Keratinocyte (primary cell): Measurements from ENCODE around the gene ZP2. TPM values are rescaled to one million over a fixed set of nuclear protein-coding genes. Genes with fewer than 3 reads are reported as not detected.

Experiments used
- DNase-seq: peaks from one replicate; pipeline ENCODE4 v3.0.0-alpha.2; 2011; ENCODE audit warnings: low read depth, missing footprints, low spot score
- FAIRE-seq: peaks from 2 replicates; lab custom pipeline; 2011; peaks lifted over from hg19 to GRCh38; lab: Jason Lieb, UNC
- H2AFZ ChIP-seq: 2 replicates; pipeline ENCODE4 v1.6.0; 2012; ENCODE audit warnings: low read length, control low read depth, inconsistent platforms; ENCODE audit not compliant: control insufficient read depth
- H3K27ac ChIP-seq: 2 replicates; pipeline ENCODE4 v1.5.1; 2011; ENCODE audit warnings: low read length; ENCODE audit not compliant: control insufficient read depth, insufficient read depth
- H3K27me3 ChIP-seq: 3 replicates; pipeline ENCODE4 v1.6.0; 2011; ENCODE audit warnings: low read length; ENCODE audit not compliant: control insufficient read depth, insufficient read depth; ENCODE audit errors: extremely low read depth
- H3K36me3 ChIP-seq, 2 experiments: 2 replicates in 1 of 2; 3 replicates in 1 of 2; pipeline ENCODE4 v1.5.1; 2011; ENCODE audit warnings: low read length in 2 of 2, mild to moderate bottlenecking in 1 of 2; ENCODE audit not compliant: control insufficient read depth in 2 of 2, insufficient read depth in 2 of 2; ENCODE audit errors: extremely low read depth in 1 of 2
- H3K4me1 ChIP-seq: 3 replicates; pipeline ENCODE4 v1.5.1; 2011; ENCODE audit warnings: low read length; ENCODE audit not compliant: control insufficient read depth, insufficient read depth; ENCODE audit errors: extremely low read depth
- H3K4me2 ChIP-seq: 3 replicates; pipeline ENCODE4 v1.6.0; 2011; ENCODE audit warnings: low read depth, low read length; ENCODE audit not compliant: control insufficient read depth, insufficient read depth; ENCODE audit errors: extremely low read depth
- H3K4me3 ChIP-seq, 3 experiments: fragments of 200-600 bp in 1 of 3; sonication (generic) in 1 of 3; 2 replicates in 2 of 3; 3 replicates in 1 of 3; pipeline ENCODE4 v1.5.1; 2011 to 2016; ENCODE audit warnings: low read length in 3 of 3, mild to moderate bottlenecking in 3 of 3, control low read depth in 2 of 3, inconsistent platforms in 1 of 3, low read depth in 1 of 3, mixed read lengths in 1 of 3, mixed run types in 1 of 3, moderate library complexity in 1 of 3; ENCODE audit not compliant: control insufficient read depth in 2 of 3, insufficient read depth in 2 of 3; ENCODE audit errors: extremely low read depth in 1 of 3
- H3K79me2 ChIP-seq: 2 replicates; pipeline ENCODE4 v1.6.0; 2012; ENCODE audit warnings: low read length; ENCODE audit not compliant: control insufficient read depth, insufficient read depth
- H3K9ac ChIP-seq: 3 replicates; pipeline ENCODE4 v1.6.0; 2011; ENCODE audit warnings: low read length; ENCODE audit not compliant: control insufficient read depth, insufficient read depth; ENCODE audit errors: extremely low read depth
- H3K9me1 ChIP-seq: 3 replicates; pipeline ENCODE4 v1.6.0; 2011; ENCODE audit warnings: low read length; ENCODE audit not compliant: control insufficient read depth, insufficient read depth; ENCODE audit errors: extremely low read depth
- H3K9me3 ChIP-seq: 2 replicates; pipeline ENCODE4 v1.5.1; 2012; ENCODE audit warnings: low read depth, low read length; ENCODE audit not compliant: control insufficient read depth
- H4K20me1 ChIP-seq: 3 replicates; pipeline ENCODE4 v1.6.0; 2011; ENCODE audit warnings: low read length; ENCODE audit not compliant: control insufficient read depth, insufficient read depth; ENCODE audit errors: extremely low read depth
- EZH2 ChIP-seq: IDR thresholded peaks from one replicate; pipeline ENCODE4 v1.6.1; 2012; ENCODE audit warnings: inconsistent platforms, mild to moderate bottlenecking, low read length, moderate library complexity
- dilution Hi-C: fragments of 300-500 bp; cut with MboI; formaldehyde crosslinking; loops from one replicate; pipeline ENCODE4 v1.7.0; 2020; ENCODE audit warnings: low sequenced_read_pairs; ENCODE audit not compliant: extremely low pct_ligation_motif_present
- polyA plus RNA-seq, 5 experiments: library from polyadenylated mRNA; depleted of rRNA in 3 of 5; stranded (reverse) in 3 of 5; stranded (forward) in 1 of 5; unstranded in 1 of 5; fragments of >200 nt; gene quantifications; 1 replicate in 1 of 5; 2 replicates in 3 of 5; 3 replicates in 1 of 5; pipeline versions ENCODE4 v1.2.1 to v1.2.3, GENCODE V29; 2011 to 2012; ENCODE audit warnings: missing spikeins in 2 of 5, low read depth in 1 of 5, low replicate concordance in 1 of 5
- TF ChIP-seq, protein P1 (sequence below), 3 experiments: IDR thresholded peaks in 1 of 3; conservative IDR thresholded peaks in 1 of 3; optimal IDR thresholded peaks in 1 of 3; 2 replicates in 2 of 3; 3 replicates in 1 of 3; pipeline versions ENCODE3 to v1.5.1; 2011; ENCODE audit warnings: low read length in 3 of 3, mild to moderate bottlenecking in 3 of 3, moderate library complexity in 2 of 3, control low read depth in 1 of 3, inconsistent platforms in 1 of 3; ENCODE audit not compliant: insufficient read depth in 2 of 3; ENCODE audit errors: extremely low read depth in 1 of 3

The ZP2 gene
- polyA plus RNA-seq, 1 donor (not counting 4 experiments of a cell fraction or from before 2014, with no cell fraction given): not detected

DNA sequence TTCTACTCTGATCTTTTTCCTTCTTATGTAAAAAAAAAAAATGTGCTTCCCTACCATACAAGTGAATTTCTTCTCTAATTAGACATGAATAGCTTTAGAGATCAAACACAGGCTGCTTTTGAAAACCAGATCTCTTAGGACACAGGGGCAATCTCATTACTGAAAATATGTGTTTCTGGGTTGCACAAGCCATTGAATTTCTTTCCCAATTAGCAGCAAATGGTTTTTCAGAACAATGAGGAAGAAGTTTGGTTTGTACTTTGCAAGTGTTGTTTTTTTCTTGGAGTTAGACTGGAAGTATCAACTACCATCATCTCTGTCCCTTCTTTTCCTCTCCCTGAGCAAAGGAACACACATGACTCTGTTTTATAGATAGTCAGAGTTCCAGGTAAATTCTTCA is 16.5 kb upstream of the ZP2 start:
- no peak for TF ChIP-seq EZH2
- TF ChIP-seq, protein P1, sequence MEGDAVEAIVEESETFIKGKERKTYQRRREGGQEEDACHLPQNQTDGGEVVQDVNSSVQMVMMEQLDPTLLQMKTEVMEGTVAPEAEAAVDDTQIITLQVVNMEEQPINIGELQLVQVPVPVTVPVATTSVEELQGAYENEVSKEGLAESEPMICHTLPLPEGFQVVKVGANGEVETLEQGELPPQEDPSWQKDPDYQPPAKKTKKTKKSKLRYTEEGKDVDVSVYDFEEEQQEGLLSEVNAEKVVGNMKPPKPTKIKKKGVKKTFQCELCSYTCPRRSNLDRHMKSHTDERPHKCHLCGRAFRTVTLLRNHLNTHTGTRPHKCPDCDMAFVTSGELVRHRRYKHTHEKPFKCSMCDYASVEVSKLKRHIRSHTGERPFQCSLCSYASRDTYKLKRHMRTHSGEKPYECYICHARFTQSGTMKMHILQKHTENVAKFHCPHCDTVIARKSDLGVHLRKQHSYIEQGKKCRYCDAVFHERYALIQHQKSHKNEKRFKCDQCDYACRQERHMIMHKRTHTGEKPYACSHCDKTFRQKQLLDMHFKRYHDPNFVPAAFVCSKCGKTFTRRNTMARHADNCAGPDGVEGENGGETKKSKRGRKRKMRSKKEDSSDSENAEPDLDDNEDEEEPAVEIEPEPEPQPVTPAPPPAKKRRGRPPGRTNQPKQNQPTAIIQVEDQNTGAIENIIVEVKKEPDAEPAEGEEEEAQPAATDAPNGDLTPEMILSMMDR (optimal IDR thresholded peaks at IDR 0.05 in 1 of 3, IDR thresholded peaks at IDR 0.05 in 1 of 3, conservative IDR thresholded peaks at IDR 0.05 in 1 of 3; ENCODE audit: extremely low read depth in 1 of 3, insufficient read depth in 2 of 3, low read length in 3 of 3): no peak
- H3K36me3 ChIP-seq: no peaks in the 10 kb centered on the region
- dilution Hi-C loops: no loop called here
- FAIRE-seq (no peak), DNase-seq (no peak)
- no peaks in the 10 kb centered on the region for H3K79me2 ChIP-seq
- H3K27me3 ChIP-seq: peaks cover 7% of the 10 kb centered on the region
- H3K9ac ChIP-seq: no peak overlapping the region
- no peaks in the 10 kb centered on the region for H3K9me1 ChIP-seq
- H3K4me2 ChIP-seq: no peak overlapping the region
- H3K27ac ChIP-seq: no peak overlapping the region
- no peak overlapping the region for H3K4me3 ChIP-seq
- H3K9me3 ChIP-seq: no peaks in the 10 kb centered on the region
- H4K20me1 ChIP-seq: no peaks in the 10 kb centered on the region
- no peaks in the 10 kb centered on the region for H3K4me1 ChIP-seq
- no peak overlapping the region for H2AFZ ChIP-seq

DNA sequence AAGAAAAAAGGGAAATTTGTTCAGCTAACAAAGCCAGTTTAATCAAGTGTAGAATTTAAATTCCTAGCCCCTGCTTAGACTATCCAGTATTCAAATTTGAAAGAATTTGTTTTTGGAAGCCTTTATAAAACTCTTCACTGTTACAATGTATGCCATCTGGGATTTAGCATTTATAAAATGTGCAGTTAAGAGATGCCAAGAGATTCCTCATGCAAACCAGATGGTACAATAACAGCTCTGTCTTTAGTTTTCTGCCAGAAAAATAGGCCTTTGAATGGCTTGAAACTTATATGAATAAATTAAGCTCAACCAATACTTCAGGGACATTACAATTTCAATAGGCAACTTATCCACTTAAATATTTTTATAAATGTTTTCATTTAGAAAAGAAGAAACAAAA is 15.4 kb upstream of the ZP2 start:
- Histone ChIP-seq H3K79me2 (no peaks in the 10 kb centered on the region), H3K27ac (no peak overlapping the region), H2AFZ (no peak overlapping the region), H3K4me1 (no peaks in the 10 kb centered on the region), H3K4me3 (no peak overlapping the region), H3K9me1 (no peaks in the 10 kb centered on the region), H3K4me2 (no peak overlapping the region), H3K27me3 (peaks cover 7% of the 10 kb centered on the region), H3K9me3 (no peaks in the 10 kb centered on the region), H4K20me1 (no peaks in the 10 kb centered on the region), H3K36me3 (no peaks in the 10 kb centered on the region), H3K9ac (no peak overlapping the region)
- TF ChIP-seq EZH2: no peak
- TF ChIP-seq, protein P1 (optimal IDR thresholded peaks at IDR 0.05 in 1 of 3, IDR thresholded peaks at IDR 0.05 in 1 of 3, conservative IDR thresholded peaks at IDR 0.05 in 1 of 3; ENCODE audit: extremely low read depth in 1 of 3, insufficient read depth in 2 of 3, low read length in 3 of 3): no peak
- DNase-seq (no peak), FAIRE-seq (no peak)
- dilution Hi-C loops: no loop called here
